AG04450 (cell line): ENCODE data around the gene MORC3. TPM values are rescaled to one million over a fixed set of nuclear protein-coding genes. Genes with fewer than 3 reads are reported as not detected.

Experiments
- CTCF ChIA-PET: fragments of 300-600, 350-600 bp; formaldehyde crosslinking; extraction: SDS; loops from one replicate; lab custom pipeline; 2022; ENCODE audit warnings: antibody characterized with exemption, inconsistent platforms; lab: Charles Lee
- POLR2A ChIA-PET: fragments of 350-600 bp; formaldehyde crosslinking; extraction: SDS; loops from one replicate; lab custom pipeline; 2021; ENCODE audit warnings: antibody characterized with exemption, inconsistent platforms; lab: Yijun Ruan, JAX
- DNase-seq: peaks from one replicate; pipeline ENCODE4 v3.0.0-alpha.2; 2011; ENCODE audit warnings: low read depth, low spot score
- H3K27ac ChIP-seq: one replicate; pipeline ENCODE4 v1.5.1; 2012; ENCODE audit warnings: low read depth, low read length, control low read depth
- H3K27me3 ChIP-seq: one replicate; pipeline ENCODE4 v1.6.0; 2012; ENCODE audit warnings: low read length; ENCODE audit not compliant: control insufficient read depth, insufficient read depth
- H3K4me3 ChIP-seq: 2 replicates; pipeline ENCODE4 v1.5.1; 2011; ENCODE audit warnings: mild to moderate bottlenecking, low read depth, low read length, control low read depth
- H3K9me3 ChIP-seq: 2 replicates; pipeline ENCODE4 v1.5.1; 2012; ENCODE audit warnings: low read length; ENCODE audit not compliant: control insufficient read depth, insufficient read depth
- polyA plus RNA-seq: library from polyadenylated mRNA; depleted of rRNA; stranded (reverse); fragments of >200 nt; gene quantifications from 2 replicates; pipeline ENCODE4 v1.2.3, GENCODE V29; 2011
- TF ChIP-seq, protein P1 (sequence below): IDR thresholded peaks from 2 replicates; pipeline ENCODE4 v1.5.1; 2011; ENCODE audit warnings: low read depth, low read length, control low read depth, inconsistent platforms

MORC3 gene
- polyA plus RNA-seq, 1 experiment = 31.6 TPM

GRCh38 chr21:36354918-36355680 is 35.1 kb downstream of the MORC3 start:
- TF ChIP-seq, protein P1, sequence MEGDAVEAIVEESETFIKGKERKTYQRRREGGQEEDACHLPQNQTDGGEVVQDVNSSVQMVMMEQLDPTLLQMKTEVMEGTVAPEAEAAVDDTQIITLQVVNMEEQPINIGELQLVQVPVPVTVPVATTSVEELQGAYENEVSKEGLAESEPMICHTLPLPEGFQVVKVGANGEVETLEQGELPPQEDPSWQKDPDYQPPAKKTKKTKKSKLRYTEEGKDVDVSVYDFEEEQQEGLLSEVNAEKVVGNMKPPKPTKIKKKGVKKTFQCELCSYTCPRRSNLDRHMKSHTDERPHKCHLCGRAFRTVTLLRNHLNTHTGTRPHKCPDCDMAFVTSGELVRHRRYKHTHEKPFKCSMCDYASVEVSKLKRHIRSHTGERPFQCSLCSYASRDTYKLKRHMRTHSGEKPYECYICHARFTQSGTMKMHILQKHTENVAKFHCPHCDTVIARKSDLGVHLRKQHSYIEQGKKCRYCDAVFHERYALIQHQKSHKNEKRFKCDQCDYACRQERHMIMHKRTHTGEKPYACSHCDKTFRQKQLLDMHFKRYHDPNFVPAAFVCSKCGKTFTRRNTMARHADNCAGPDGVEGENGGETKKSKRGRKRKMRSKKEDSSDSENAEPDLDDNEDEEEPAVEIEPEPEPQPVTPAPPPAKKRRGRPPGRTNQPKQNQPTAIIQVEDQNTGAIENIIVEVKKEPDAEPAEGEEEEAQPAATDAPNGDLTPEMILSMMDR = no peak
- no peaks in the 10 kb centered on the region for H3K9me3 ChIP-seq
- POLR2A ChIA-PET = no interaction called here
- DNase-seq = no peak
- H3K27me3 ChIP-seq = no peaks in the 10 kb centered on the region
- H3K27ac ChIP-seq = no peak overlapping the region
- H3K4me3 ChIP-seq = no peak overlapping the region
- CTCF ChIA-PET = no interaction called here

GRCh38 chr21:36355868-36356267 is 35.9 kb downstream of the MORC3 start:
- no peaks in the 10 kb centered on the region for H3K27me3 ChIP-seq
- ChIA-PET POLR2A (no interaction called here), CTCF (interaction anchor here (1.0 kb wide), 1 partner anchor 11 kb away, joined by 3 read pairs; no protein-coding TSS in a partner anchor)
- no peak for DNase-seq
- no peak overlapping the region for H3K27ac ChIP-seq
- H3K4me3 ChIP-seq = no peak overlapping the region
- TF ChIP-seq, protein P1 = no peak
- H3K9me3 ChIP-seq = no peaks in the 10 kb centered on the region

GRCh38 chr21:36359185-36359584 is 39.2 kb downstream of the MORC3 start:
- CTCF ChIA-PET = interaction anchor here (0.7 to 1.4 kb wide), 2 partner anchors 22 to 219 kb away, joined by 3 to 6 read pairs; no protein-coding TSS in a partner anchor
- H3K27me3 ChIP-seq = no peaks in the 10 kb centered on the region
- H3K9me3 ChIP-seq = no peaks in the 10 kb centered on the region
- no peak overlapping the region for H3K4me3 ChIP-seq
- TF ChIP-seq, protein P1 = no peak
- POLR2A ChIA-PET = interaction anchor here (0.7 kb wide), 1 partner anchor 39 kb away, joined by 4 read pairs; the partner anchor contains the start of gene MORC3
- no peak for DNase-seq
- no peak overlapping the region for H3K27ac ChIP-seq

DNA sequence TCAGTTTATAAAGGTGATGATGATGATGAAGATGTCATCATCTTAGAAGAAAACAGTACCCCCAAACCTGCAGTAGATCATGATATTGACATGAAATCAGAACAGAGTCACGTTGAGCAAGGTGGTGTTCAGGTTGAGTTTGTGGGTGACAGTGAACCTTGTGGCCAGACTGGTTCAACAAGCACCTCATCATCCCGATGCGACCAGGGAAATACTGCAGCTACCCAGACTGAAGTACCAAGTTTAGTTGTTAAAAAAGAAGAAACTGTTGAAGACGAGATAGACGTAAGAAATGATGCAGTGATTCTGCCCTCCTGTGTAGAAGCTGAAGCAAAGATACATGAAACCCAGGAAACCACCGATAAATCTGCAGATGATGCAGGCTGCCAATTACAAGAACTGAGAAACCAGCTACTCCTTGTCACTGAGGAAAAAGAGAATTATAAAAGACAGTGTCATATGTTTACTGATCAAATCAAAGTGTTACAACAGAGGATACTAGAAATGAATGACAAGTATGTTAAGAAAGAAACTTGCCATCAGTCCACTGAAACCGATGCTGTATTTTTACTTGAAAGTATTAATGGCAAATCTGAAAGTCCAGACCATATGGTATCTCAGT is 49.2 kb downstream of the MORC3 start:
- ChIA-PET POLR2A (no interaction called here), CTCF (no interaction called here)
- TF ChIP-seq, protein P1 = no peak
- Histone ChIP-seq H3K4me3 (no peak overlapping the region), H3K9me3 (no peaks in the 10 kb centered on the region), H3K27me3 (no peaks in the 10 kb centered on the region), H3K27ac (no peak overlapping the region)
- DNase-seq = no peak

GRCh38 chr21:36375994-36376393 is 56.0 kb downstream of the MORC3 start:
- no peaks in the 10 kb centered on the region for H3K9me3 ChIP-seq
- H3K4me3 ChIP-seq = no peak overlapping the region
- H3K27ac ChIP-seq = no peak overlapping the region
- no peaks in the 10 kb centered on the region for H3K27me3 ChIP-seq
- TF ChIP-seq, protein P1 = no peak
- ChIA-PET POLR2A (no interaction called here), CTCF (no interaction called here)
- no peak for DNase-seq
